HL-60 (cell line): Measurements from ENCODE around the gene ARSK.

Experiments
- GABPA ChIP-seq: IDR thresholded peaks from 2 replicates; pipeline ENCODE4 v1.6.1; 2012; ENCODE audit warnings: low read depth
- POLR2AphosphoS5 ChIP-seq: IDR thresholded peaks from 2 replicates; pipeline ENCODE4 v1.6.1; 2012; ENCODE audit warnings: low read depth
- SPI1 ChIP-seq: IDR thresholded peaks from 2 replicates; pipeline ENCODE4 v1.6.1; 2012; ENCODE audit warnings: low read depth, mild to moderate bottlenecking, borderline replicate concordance
- TF ChIP-seq, protein P1 (sequence below): IDR thresholded peaks from one replicate; pipeline ENCODE4 v1.5.1; 2011; ENCODE audit warnings: low read length, control low read depth, inconsistent platforms; ENCODE audit not compliant: insufficient read depth
- TF ChIP-seq, protein P2 (sequence below): IDR thresholded peaks from 2 replicates; pipeline ENCODE4 v1.6.1; 2012; ENCODE audit warnings: low read depth; ENCODE audit not compliant: insufficient replicate concordance

DNA sequence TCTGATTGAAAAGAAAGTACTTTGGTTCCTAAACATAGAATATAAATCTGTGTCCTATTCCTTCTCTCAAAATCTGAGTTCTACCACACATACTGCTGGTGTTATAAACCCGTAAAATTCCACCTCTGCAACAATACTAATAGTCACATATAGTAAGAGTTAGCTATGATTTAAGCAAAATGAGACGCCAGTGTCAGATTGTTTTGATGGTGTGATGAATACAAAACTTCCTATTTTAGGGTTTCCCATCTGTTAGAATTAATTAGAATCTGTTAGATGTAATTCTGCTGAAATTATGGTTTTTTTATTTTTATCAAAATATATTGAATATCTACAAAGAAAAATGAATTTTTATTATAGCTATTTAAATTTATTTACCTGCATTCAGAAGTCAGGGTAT is 26.7 kb downstream of the ARSK start:
- TF ChIP-seq, protein P1, sequence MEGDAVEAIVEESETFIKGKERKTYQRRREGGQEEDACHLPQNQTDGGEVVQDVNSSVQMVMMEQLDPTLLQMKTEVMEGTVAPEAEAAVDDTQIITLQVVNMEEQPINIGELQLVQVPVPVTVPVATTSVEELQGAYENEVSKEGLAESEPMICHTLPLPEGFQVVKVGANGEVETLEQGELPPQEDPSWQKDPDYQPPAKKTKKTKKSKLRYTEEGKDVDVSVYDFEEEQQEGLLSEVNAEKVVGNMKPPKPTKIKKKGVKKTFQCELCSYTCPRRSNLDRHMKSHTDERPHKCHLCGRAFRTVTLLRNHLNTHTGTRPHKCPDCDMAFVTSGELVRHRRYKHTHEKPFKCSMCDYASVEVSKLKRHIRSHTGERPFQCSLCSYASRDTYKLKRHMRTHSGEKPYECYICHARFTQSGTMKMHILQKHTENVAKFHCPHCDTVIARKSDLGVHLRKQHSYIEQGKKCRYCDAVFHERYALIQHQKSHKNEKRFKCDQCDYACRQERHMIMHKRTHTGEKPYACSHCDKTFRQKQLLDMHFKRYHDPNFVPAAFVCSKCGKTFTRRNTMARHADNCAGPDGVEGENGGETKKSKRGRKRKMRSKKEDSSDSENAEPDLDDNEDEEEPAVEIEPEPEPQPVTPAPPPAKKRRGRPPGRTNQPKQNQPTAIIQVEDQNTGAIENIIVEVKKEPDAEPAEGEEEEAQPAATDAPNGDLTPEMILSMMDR: no peak
- no peak for TF ChIP-seq POLR2AphosphoS5
- TF ChIP-seq, protein P2, sequence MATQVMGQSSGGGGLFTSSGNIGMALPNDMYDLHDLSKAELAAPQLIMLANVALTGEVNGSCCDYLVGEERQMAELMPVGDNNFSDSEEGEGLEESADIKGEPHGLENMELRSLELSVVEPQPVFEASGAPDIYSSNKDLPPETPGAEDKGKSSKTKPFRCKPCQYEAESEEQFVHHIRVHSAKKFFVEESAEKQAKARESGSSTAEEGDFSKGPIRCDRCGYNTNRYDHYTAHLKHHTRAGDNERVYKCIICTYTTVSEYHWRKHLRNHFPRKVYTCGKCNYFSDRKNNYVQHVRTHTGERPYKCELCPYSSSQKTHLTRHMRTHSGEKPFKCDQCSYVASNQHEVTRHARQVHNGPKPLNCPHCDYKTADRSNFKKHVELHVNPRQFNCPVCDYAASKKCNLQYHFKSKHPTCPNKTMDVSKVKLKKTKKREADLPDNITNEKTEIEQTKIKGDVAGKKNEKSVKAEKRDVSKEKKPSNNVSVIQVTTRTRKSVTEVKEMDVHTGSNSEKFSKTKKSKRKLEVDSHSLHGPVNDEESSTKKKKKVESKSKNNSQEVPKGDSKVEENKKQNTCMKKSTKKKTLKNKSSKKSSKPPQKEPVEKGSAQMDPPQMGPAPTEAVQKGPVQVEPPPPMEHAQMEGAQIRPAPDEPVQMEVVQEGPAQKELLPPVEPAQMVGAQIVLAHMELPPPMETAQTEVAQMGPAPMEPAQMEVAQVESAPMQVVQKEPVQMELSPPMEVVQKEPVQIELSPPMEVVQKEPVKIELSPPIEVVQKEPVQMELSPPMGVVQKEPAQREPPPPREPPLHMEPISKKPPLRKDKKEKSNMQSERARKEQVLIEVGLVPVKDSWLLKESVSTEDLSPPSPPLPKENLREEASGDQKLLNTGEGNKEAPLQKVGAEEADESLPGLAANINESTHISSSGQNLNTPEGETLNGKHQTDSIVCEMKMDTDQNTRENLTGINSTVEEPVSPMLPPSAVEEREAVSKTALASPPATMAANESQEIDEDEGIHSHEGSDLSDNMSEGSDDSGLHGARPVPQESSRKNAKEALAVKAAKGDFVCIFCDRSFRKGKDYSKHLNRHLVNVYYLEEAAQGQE: no peak
- TF ChIP-seq GABPA: no peak
- TF ChIP-seq SPI1: no peak
